ELR (cell line): ENCODE results near the gene SOX15.
"Not testable (repeated sequence)": the region's sequence is repeated elsewhere in the genome, so short reads cannot be mapped to it uniquely, and the experiment has no call there.

ENCODE experiments used
- DNase-seq: peaks from one replicate; pipeline ENCODE4 v3.0.0-alpha.2; 2015; ENCODE audit warnings: low read depth

The SOX15 gene

GRCh38 chr17:7589891-7590691 lies at the start of gene SOX15:
Gene SOX15 (minus strand): TSS chr17:7590094. CDS start chr17:7589676, 418 bp downstream.
- peak; percentile 91 for DNase-seq

DNA sequence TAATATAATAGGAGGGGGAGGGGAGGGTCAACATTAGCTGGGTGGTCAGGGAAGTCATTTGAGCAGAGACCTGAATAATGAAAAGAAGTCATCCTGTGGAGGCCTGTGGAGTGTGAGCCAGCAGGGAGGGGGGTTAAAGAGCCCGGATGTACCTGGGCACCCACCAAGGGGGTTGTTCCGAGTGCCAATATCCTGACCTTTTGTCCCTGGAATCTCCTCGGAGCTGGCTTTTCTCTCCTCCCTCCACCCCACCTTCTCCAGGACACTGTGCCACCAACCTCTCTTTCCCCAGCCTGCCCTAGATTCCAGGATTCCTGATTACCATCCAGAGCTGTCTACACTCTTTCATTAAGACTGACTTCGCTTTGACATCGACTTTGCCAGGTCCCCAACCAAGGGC lies 46.3 kb upstream of the SOX15 start:
- no peak for DNase-seq

DNA sequence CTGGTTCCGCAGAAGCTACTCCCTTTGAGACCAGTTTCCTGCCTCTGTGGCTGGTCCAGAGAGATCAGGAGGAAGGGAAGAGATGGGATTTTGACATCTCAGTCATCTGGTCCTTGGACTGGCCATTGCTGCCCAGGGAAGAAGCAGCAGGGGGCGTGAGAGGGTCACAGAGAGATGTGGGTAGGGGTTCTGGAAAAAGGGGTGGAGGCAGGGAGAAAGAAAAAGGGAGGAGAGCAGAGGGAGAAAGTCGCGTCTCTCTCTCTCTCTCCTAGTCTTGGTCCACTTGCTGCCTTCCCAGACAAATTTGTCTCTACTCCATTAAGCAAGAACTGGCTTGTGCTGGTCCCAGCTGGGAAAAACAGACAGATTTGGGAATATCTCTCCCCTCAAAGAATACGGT lies 44.5 kb upstream of the SOX15 start:
- DNase-seq: peak; percentile 56

- DNase-seq: no peak
Measured at GRCh38 chr17:7633093-7633492, 43.2 kb upstream of the SOX15 start.

DNA sequence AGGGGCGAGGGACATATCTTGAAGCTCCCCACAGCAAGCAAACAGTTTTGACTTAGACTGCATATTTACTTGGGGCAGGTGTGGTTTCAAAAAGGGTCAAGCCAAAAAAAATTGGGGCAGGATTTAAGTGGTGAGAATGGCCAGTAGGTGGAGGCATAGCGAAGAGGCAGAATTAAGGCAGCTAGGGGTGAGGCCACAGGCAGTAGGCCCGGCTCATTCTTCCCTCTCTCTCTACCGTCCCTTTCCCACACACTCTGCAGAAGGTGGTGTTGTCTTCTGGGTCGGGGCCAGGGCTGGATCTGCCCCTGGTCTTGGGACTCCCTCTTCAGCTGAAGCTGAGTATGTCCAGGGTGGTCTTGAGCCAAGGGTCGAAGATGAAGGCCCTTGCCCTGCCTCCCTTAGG lies 42.6 kb upstream of the SOX15 start:
- peak; percentile 65 for DNase-seq

GRCh38 chr17:7631398-7632380 lies 41.8 kb upstream of the SOX15 start:
- no peak for DNase-seq

- no peak for DNase-seq
Measured at GRCh38 chr17:7629939-7630571, 40.2 kb upstream of the SOX15 start, which contains the start of gene SHBG. Gene SHBG (plus strand): TSS chr17:7630135. CDS start chr17:7630173, 38 bp downstream.

DNA sequence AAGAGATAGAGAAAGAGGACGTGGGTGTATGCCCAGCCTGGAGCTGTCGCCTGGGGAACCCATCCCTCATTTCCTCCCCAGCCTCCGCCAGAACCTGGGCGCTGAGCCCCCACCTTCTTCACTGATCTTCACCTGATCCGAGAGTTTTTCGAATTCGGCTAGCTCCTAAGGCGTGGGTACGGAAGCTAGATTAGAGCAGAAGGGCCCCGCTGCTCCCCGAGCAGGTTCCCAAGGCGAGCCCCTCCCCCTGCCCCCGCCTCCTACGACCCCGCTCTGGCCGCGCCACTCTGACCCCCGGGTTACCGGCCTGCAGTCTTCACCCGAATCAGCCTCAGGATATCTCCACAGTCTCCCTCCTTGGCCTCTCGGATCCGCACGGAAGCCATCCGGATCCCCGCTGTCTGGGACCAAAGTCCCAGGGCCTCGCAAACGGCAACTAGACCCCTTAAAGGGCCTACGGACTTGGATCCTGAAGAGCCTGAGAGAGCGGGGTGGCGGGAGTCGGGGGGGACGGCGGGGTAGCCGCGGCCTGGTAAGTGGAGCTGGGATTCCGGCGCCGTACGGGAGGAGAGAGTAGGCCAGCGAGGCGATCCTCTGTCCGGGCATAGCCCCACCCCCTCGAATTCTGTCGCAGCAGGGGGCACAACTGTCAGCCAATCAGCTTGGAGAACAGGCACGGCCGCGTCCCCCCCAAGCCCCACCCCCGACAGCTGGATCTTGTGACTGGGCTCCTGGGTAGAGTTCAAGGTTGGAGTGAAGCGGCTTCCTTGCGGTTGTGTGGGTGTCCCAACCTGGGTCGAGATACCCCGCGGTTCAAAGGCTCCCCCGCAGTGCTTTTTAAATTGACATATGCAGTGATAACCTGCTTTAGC lies 37.6 kb upstream of the SOX15 start, which contains the start of gene SAT2:
Gene SAT2 (minus strand): TSS at position 572 of the 872 bp plus-strand sequence. CDS start 186 bp downstream, at position 386.
- peak; percentile 96 for DNase-seq

- DNase-seq: no peak
Measured at GRCh38 chr17:7626956-7627249, 37.0 kb upstream of the SOX15 start.

DNA sequence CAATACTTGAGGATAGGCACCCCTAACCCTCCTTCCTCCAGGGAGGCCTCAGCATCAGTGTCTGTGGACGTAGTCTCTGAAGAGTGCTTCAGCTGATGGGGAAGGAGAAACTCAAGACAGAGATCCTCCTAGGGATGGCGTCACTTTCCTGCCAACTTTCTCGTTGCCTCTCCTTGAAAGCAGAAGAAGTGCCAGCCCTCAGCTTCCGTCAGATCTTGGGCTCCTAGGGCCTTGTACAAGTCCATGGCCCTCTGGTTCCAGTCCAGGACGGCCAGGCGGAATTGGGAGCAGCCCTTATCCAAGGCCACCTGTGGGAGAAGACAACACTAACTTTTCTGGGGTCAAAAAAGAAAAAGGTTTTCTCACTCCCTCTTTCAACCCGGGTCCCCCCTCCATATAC lies 36.4 kb upstream of the SOX15 start:
- no peak for DNase-seq

GRCh38 chr17:7625749-7626148 lies 35.9 kb upstream of the SOX15 start:
- DNase-seq: not testable (repeated sequence)

DNA sequence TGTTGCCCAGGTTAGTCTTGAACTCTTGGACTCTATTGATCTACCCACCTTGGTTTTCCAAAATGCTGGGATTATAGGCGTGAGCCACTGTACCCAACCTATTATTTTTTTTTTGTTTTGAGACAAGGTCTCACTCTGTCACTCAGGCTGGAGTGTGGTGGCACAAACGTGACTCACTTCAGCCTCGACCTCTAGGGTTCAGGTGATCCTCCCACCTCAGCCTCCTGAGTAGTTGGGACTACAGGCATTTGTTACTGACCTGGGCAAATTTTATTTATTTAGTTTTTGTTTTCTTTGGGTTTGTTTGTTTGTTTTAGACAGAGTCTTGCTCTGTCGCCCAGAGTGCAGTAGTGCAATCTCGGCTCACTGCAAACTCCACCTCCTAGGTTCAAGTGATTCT lies 33.8 kb upstream of the SOX15 start:
- DNase-seq: no peak

DNA sequence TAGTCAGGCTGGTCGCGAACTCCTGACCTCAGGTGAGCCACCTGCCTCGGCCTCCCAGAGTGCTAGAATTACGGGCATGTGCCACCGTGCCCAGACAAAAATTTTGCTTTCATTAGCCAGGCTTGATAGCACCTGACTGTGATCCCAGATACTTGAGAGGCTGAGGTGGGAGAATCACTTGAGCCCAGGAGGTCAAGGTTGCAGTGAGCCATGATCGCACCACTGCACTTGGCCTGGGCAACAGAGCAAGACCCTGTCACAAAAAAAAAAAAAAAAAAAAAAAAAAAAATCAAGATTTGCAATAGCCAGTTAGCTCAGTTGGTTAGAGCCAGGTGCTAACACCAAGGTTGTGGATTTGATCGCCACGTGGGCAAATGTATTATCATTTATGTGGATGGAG lies 30.9 kb upstream of the SOX15 start:
- no peak for DNase-seq

- DNase-seq: no peak
Measured at GRCh38 chr17:7618608-7619007, 28.7 kb upstream of the SOX15 start.

DNA sequence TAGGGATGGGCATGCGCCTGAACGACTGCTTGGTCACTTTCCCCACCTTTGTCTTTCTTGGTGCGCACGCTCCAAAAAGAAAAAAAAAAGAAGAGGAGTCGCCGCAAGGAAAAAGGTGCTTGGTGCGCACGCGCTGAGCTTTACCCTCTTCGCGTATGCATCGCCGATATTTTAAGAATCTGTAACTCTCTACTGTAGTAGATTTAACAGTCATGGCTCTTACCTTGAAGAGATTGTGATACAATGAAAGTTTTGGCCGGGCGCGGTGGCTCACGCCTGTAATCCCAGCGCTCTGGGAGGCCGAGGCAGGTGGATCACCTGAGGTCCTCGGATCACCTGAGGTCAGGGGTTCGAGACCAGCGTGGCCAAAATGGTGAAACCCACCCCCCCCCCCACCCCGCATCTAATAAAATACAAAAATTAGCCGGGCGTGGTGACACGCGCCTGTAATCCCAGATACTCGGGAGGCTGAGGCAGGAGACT lies 25.4 kb upstream of the SOX15 start:
- DNase-seq: no peak

DNA sequence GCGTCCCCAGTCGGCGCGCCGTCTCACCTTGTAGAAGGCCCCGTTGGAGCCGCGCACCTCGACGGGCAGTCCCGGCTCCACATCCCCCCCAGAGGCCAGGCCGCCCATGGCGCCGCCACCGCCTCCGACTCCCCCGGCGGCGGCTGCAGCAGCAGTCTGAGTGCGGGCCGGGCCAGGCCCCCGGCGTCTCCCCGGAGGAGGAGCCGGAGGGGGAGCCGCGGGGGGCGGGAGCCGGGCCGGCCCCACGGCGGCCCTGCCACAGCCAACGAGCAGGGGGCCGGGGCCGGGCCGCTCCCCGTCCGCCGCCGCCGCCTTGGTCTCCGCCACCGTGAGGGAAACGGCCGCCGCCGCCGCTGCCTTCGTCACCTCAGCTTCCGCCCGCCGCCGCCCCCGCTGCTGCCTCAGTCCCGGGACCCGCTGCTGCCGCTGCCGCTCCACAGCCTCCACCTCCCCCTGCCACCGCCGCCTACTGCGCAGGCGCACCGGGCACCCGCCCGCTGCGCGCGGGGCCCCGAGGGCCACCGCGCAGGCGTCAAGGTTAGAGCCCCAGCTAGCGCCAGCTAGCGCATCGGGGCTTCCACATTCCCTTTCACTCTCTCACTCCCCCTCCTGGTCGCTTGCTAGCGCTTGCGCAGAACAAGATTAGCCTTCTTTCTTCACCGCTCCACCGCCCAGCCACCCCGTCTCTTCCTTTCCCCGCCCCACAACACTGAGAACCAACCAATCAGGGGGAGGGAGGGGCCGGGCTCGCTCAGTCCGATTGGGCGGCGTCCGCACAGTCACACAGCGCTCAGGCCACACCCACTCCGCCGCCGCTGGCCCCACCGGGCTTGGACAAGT lies 24.8 kb upstream of the SOX15 start, which contains the start of gene FXR2:
Gene FXR2 (minus strand): TSS at position 473 of the 840 bp plus-strand sequence. CDS start 365 bp downstream, at position 108.
- peak; percentile 100 for DNase-seq

DNA sequence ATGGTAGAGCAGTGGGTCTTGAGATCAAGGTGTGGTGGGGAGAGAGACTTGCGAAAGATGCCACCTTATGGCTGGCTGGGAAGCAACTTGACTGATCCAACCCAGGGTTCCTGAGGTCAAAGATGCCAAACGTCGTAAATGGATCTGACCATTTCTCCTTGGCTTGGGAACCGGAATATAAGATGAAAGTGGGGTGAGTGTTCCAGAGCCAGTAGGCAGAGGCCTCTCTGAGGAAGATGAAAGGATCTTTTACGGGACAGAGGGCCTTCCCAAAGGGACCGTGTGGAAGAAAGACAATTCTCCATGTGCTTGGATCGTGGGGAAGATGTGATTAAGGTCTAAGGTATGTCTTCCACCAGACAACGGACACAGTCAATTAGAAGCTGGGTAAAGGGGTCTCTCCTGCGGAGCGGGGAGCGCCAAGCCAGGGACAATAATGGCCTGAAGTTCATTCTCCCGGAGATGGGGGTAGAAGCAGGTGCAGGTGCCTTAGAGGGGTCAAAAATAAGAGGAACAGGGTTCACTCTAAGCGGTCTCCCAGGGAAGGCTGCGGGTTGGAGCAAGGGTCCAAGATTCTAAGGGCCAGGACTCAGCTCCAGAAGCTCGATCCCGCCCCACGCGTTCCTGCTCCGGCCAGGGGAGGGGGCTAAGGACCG lies 24.0 kb upstream of the SOX15 start:
- peak; percentile 76 for DNase-seq

GRCh38 chr17:7612294-7612640 lies 22.4 kb upstream of the SOX15 start:
- no peak for DNase-seq

GRCh38 chr17:7611635-7612293 lies 21.9 kb upstream of the SOX15 start:
- no peak for DNase-seq
